H1 (cell line): Measurements from ENCODE around the gene PARG. TPM values are rescaled to one million over a fixed set of nuclear protein-coding genes. Genes with fewer than 3 reads are reported as not detected.

ENCODE experiments used
- CTCF ChIA-PET: fragments of 300-600 bp; sonication (Branson Sonifier 250); formaldehyde crosslinking; loops from one replicate; lab custom pipeline; 2021; ENCODE audit not compliant: partially characterized antibody; lab: Charles Lee
- POLR2A ChIA-PET: fragments of 300-600 bp; sonication (Branson Sonifier 250); formaldehyde crosslinking; loops from one replicate; lab custom pipeline; 2021; ENCODE audit warnings: inconsistent platforms; ENCODE audit not compliant: partially characterized antibody; lab: Charles Lee
- DNase-seq, 2 experiments: peaks; one replicate each; pipeline versions ENCODE4 v3.0.0 to v3.0.0-alpha.2; 2010 to 2022; ENCODE audit warnings: low spot score in 2 of 2, low read depth in 1 of 2, mixed read lengths in 1 of 2
- FAIRE-seq: peaks from 2 replicates; lab custom pipeline; 2011; peaks lifted over from hg19 to GRCh38; lab: Jason Lieb, UNC
- H2AFZ ChIP-seq: 2 replicates; pipeline ENCODE4 v1.8.1; 2012; ENCODE audit warnings: low read length, inconsistent platforms
- H2AK5ac ChIP-seq: 2 replicates; pipeline ENCODE4 v1.6.1; 2013; ENCODE audit warnings: low read depth, low read length
- H2BK120ac ChIP-seq: replicated peaks from 2 replicates; pipeline ENCODE3; 2013; ENCODE audit warnings: low read depth, low read length, inconsistent platforms
- H2BK12ac ChIP-seq: 2 replicates; pipeline ENCODE4 v1.6.1; 2013; ENCODE audit warnings: low read depth, low read length
- H2BK15ac ChIP-seq: 2 replicates; pipeline ENCODE4 v1.6.1; 2013; ENCODE audit warnings: low read length
- H2BK20ac ChIP-seq: 2 replicates; pipeline ENCODE4 v1.6.1; 2013; ENCODE audit warnings: low read length
- H2BK5ac ChIP-seq: 2 replicates; pipeline ENCODE4 v1.6.1; 2013; ENCODE audit warnings: low read depth, low read length
- H3K14ac ChIP-seq: 2 replicates; pipeline ENCODE4 v1.6.1; 2013; ENCODE audit warnings: inconsistent platforms; ENCODE audit not compliant: insufficient read length
- H3K18ac ChIP-seq: 2 replicates; pipeline ENCODE4 v1.6.1; 2013; ENCODE audit warnings: low read length; ENCODE audit errors: extremely low read depth
- H3K23ac ChIP-seq: 2 replicates; pipeline ENCODE4 v1.6.1; 2013; ENCODE audit warnings: inconsistent platforms; ENCODE audit not compliant: insufficient read length
- H3K23me2 ChIP-seq: 2 replicates; pipeline ENCODE4 v1.6.1; 2013; ENCODE audit warnings: low read depth, low read length
- H3K27ac ChIP-seq: 2 replicates; pipeline ENCODE4 v1.6.1; 2011; ENCODE audit warnings: low read depth, low read length, inconsistent platforms
- H3K27me3 ChIP-seq, 4 experiments: replicated peaks in 1 of 4; 1 replicate in 1 of 4; 2 replicates in 3 of 4; pipeline versions ENCODE4 v1.6.1 to v1.8.1; 2011 to 2013; ENCODE audit warnings: low read length in 3 of 4, mild to moderate bottlenecking in 3 of 4, inconsistent platforms in 2 of 4, mixed read lengths in 2 of 4, moderate library complexity in 1 of 4; ENCODE audit not compliant: control insufficient read depth in 3 of 4, insufficient read depth in 3 of 4; ENCODE audit errors: extremely low read depth in 1 of 4
- H3K36me3 ChIP-seq, 4 experiments: 2 replicates each; pipeline versions ENCODE4 v1.6.1 to v1.8.1; 2011 to 2013; ENCODE audit warnings: mild to moderate bottlenecking in 4 of 4, low read length in 3 of 4, moderate library complexity in 2 of 4, control low read depth in 1 of 4, inconsistent platforms in 1 of 4; ENCODE audit not compliant: insufficient read depth in 4 of 4, control insufficient read depth in 2 of 4
- H3K4ac ChIP-seq: replicated peaks from 2 replicates; pipeline ENCODE3; 2013; ENCODE audit warnings: low read length, low read depth, mixed read lengths, inconsistent platforms; ENCODE audit not compliant: insufficient read length
- H3K4me1 ChIP-seq, 4 experiments: replicated peaks in 1 of 4; 1 replicate in 1 of 4; 2 replicates in 3 of 4; pipeline versions ENCODE4 v1.6.1 to v1.8.1; 2011 to 2013; ENCODE audit warnings: low read length in 3 of 4, inconsistent platforms in 2 of 4, mixed read lengths in 1 of 4; ENCODE audit not compliant: insufficient read depth in 4 of 4, control insufficient read depth in 3 of 4
- H3K4me2 ChIP-seq, 2 experiments: 2 replicates each; pipeline versions ENCODE4 v1.6.1 to v1.8.1; 2011 to 2013; ENCODE audit warnings: low read depth in 2 of 2, low read length in 2 of 2, control low read depth in 1 of 2, inconsistent platforms in 1 of 2, mild to moderate bottlenecking in 1 of 2; ENCODE audit not compliant: insufficient read depth in 1 of 2
- H3K4me3 ChIP-seq, 4 experiments: fragments of 200-600, 300-600 bp in 1 of 4; sonication (generic), shearing (Covaris generic), sonication (Bioruptor Twin) in 1 of 4; 2 replicates each; pipeline versions ENCODE4 v1.5.1 to v1.8.1; 2011 to 2016; ENCODE audit warnings: low read length in 4 of 4, low read depth in 3 of 4, control low read depth in 2 of 4, inconsistent platforms in 2 of 4, mild to moderate bottlenecking in 2 of 4, mixed read lengths in 1 of 4, moderate library complexity in 1 of 4; ENCODE audit not compliant: insufficient read depth in 2 of 4; ENCODE audit errors: extremely low read depth in 1 of 4
- H3K56ac ChIP-seq: replicated peaks from 2 replicates; pipeline ENCODE3; 2013; ENCODE audit warnings: low read depth, mild to moderate bottlenecking, mixed read lengths, low read length, inconsistent platforms; ENCODE audit not compliant: insufficient read length
- H3K79me1 ChIP-seq: 2 replicates; pipeline ENCODE4 v1.6.1; 2013; ENCODE audit warnings: low read depth, low read length, control low read depth
- H3K79me2 ChIP-seq, 2 experiments: 2 replicates each; pipeline versions ENCODE4 v1.6.1 to v1.8.1; 2012 to 2013; ENCODE audit warnings: low read length in 2 of 2, mild to moderate bottlenecking in 2 of 2, inconsistent platforms in 1 of 2; ENCODE audit not compliant: insufficient read depth in 2 of 2, control insufficient read depth in 1 of 2
- H3K9ac ChIP-seq, 4 experiments: replicated peaks in 1 of 4; 1 replicate in 1 of 4; 2 replicates in 3 of 4; pipeline versions ENCODE4 v1.6.1 to v1.8.1; 2011 to 2013; ENCODE audit warnings: low read depth in 3 of 4, low read length in 3 of 4, control low read depth in 2 of 4, mild to moderate bottlenecking in 2 of 4, moderate library complexity in 2 of 4, inconsistent platforms in 1 of 4; ENCODE audit errors: extremely low read depth in 1 of 4
- H3K9me3 ChIP-seq, 2 experiments: 2 replicates each; pipeline versions ENCODE4 v1.6.1 to v1.8.1; 2012 to 2013; ENCODE audit warnings: mild to moderate bottlenecking in 2 of 2, moderate library complexity in 2 of 2, control low read depth in 1 of 2, inconsistent platforms in 1 of 2, low read depth in 1 of 2, low read length in 1 of 2, mixed read lengths in 1 of 2; ENCODE audit not compliant: insufficient read depth in 2 of 2
- H4K20me1 ChIP-seq, 2 experiments: replicated peaks in 1 of 2; 2 replicates each; pipeline versions ENCODE3 to v1.8.1; 2011 to 2013; ENCODE audit warnings: inconsistent platforms in 2 of 2, low read length in 2 of 2, mild to moderate bottlenecking in 1 of 2; ENCODE audit not compliant: insufficient read depth in 2 of 2, control insufficient read depth in 1 of 2
- H4K5ac ChIP-seq: 2 replicates; pipeline ENCODE4 v1.6.1; 2013; ENCODE audit warnings: low read length, low read depth, mixed read lengths, inconsistent platforms; ENCODE audit not compliant: insufficient read length
- H4K8ac ChIP-seq: 2 replicates; pipeline ENCODE4 v1.8.0; 2013; ENCODE audit warnings: mild to moderate bottlenecking, moderate library complexity, low read length, inconsistent platforms; ENCODE audit not compliant: insufficient read depth; ENCODE audit errors: extremely low read depth
- H4K91ac ChIP-seq: replicated peaks from 2 replicates; pipeline ENCODE3; 2013; ENCODE audit warnings: low read length, mixed read lengths, inconsistent platforms; ENCODE audit not compliant: insufficient read length
- JUND ChIP-seq: IDR thresholded peaks from 2 replicates; pipeline ENCODE4 v1.6.1; 2011; ENCODE audit warnings: mild to moderate bottlenecking, improper control_type of control experiment, low read length
- PHF8 ChIP-seq: fragments of 200-600 bp; sonication (generic); conservative IDR thresholded peaks from 2 replicates; pipeline ENCODE4 v1.7.1; 2012; ENCODE audit warnings: low read depth, mild to moderate bottlenecking, inconsistent platforms, low read length, moderate library complexity
- POLR2A ChIP-seq, 2 experiments: IDR thresholded peaks; 1 replicate in 1 of 2; 2 replicates in 1 of 2; pipeline ENCODE4 v1.6.1; 2011; ENCODE audit warnings: low read depth in 2 of 2, low read length in 2 of 2, mild to moderate bottlenecking in 2 of 2; ENCODE audit errors: control extremely low read depth in 1 of 2
- POU5F1 ChIP-seq: IDR thresholded peaks from 2 replicates; pipeline ENCODE4 v1.6.1; 2011; ENCODE audit warnings: low read depth, mild to moderate bottlenecking, low read length, moderate library complexity
- RXRA ChIP-seq: IDR thresholded peaks from 2 replicates; pipeline ENCODE4 v1.6.1; 2011; ENCODE audit warnings: low read depth, mild to moderate bottlenecking, low read length, moderate library complexity; ENCODE audit not compliant: insufficient read depth
- SIRT6 ChIP-seq: IDR thresholded peaks from one replicate; pipeline ENCODE4 v1.7.1; 2012; ENCODE audit warnings: low read length, inconsistent platforms
- TBP ChIP-seq: IDR thresholded peaks from 2 replicates; pipeline ENCODE4 v1.6.1; 2011; ENCODE audit warnings: low read depth, low read length, improper control_type of control experiment
- WGBS, 2 experiments: shearing (Covaris generic) in 1 of 2; methylation state at CpG; one replicate each; pipeline versions ENCODE4 v1.1.6 to v1.1.7; 2013 to 2015; ENCODE audit warnings: low lambda C conversion rate in 2 of 2, mixed read lengths in 2 of 2, inconsistent platforms in 1 of 2, low coverage in 1 of 2, missing lambda C conversion rate in 1 of 2; ENCODE audit not compliant: insufficient replicate concordance in 2 of 2, insufficient coverage in 1 of 2, insufficient read length in 1 of 2; ENCODE audit errors: extremely low coverage in 1 of 2, missing lambda C conversion rate in 1 of 2; 5-methylcytosine and 5-hydroxymethylcytosine counted together
- polyA plus RNA-seq, 7 experiments: library from polyadenylated mRNA; depleted of rRNA in 3 of 7; stranded (reverse) in 5 of 7; unstranded in 2 of 7; fragments of >200 nt in 5 of 7; fragments of 200-250 nt in 2 of 7; gene quantifications; 1 replicate in 5 of 7; 2 replicates in 1 of 7; 4 replicates in 1 of 7; pipeline versions ENCODE4 v1.2.1 to v1.2.3, GENCODE V29; 2011 to 2013; ENCODE audit warnings: missing spikeins in 2 of 7, mixed read lengths in 2 of 7
- total RNA-seq: library from RNA; stranded (reverse); fragmentation: NEBNext Ultra II Directional; extraction: Animal tissue kit (Norgen Biotek cat#: 25700); gene quantifications from 2 replicates; pipeline ENCODE4 v1.2.1, GENCODE V29; 2021
- TF ChIP-seq, protein P1 (sequence below), 3 experiments: IDR thresholded peaks; 1 replicate in 2 of 3; 2 replicates in 1 of 3; pipeline versions ENCODE4 v1.5.1 to v1.6.1; 2011; ENCODE audit warnings: low read length in 3 of 3, mild to moderate bottlenecking in 3 of 3, inconsistent platforms in 2 of 3, low read depth in 1 of 3, moderate library complexity in 1 of 3; ENCODE audit not compliant: insufficient read depth in 1 of 3; ENCODE audit errors: control extremely low read depth in 1 of 3

The PARG gene
- total and polyA plus RNA-seq, 2 of the 8 experiments (the other 6 are each of a cell fraction or from before 2014, with no cell fraction given), result 13.3 to 56.2 TPM

DNA sequence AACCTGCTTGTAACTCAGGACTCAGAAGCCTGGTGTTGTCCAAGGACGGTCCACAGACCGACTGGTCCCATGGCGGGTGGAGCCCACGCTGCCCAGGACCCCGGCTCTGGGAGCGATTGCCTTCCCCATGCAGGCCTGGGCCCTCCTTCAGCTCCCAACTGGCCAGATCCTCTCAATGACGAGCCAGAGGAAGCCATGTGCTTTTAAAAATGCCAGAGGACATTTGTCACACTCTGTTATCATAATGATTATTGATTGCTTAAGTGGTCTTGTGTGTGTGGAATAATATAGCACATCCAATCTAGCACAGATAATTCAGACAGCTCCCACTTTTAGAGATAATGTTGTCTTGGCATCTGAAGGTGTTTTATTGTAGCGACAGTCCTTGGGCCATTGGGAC, 157.1 kb downstream of the PARG start:
- no peak overlapping the region for H3K4me3 ChIP-seq
- no peak overlapping the region for H3K4me2 ChIP-seq
- H2AFZ ChIP-seq, result 0 out of 2 replicates have a peak overlapping the region, but pooled peaks have one; percentile 17
- WGBS, 2 experiments, result 93% methylated on average over 8 of the region's 8 CpGs; no CpG with 5 or more reads in 1 of the 2 experiments
- ChIA-PET CTCF (interaction anchor here (0.8 to 1.4 kb wide), 5 partner anchors 13 to 85 kb away, joined by 3 to 6 read pairs (median 3); no protein-coding TSS in a partner anchor), POLR2A (no interaction called here)
- no peak overlapping the region for H3K9ac ChIP-seq
- H4K8ac ChIP-seq, result peak overlapping the region; percentile 68; the same call in 1 of the 2 replicates
- no peak overlapping the region for H3K56ac ChIP-seq
- no peak overlapping the region for H2BK120ac ChIP-seq
- H2BK12ac ChIP-seq, result no peak overlapping the region
- H3K79me2 ChIP-seq, result no peaks in the 10 kb centered on the region
- H2BK5ac ChIP-seq, result no peak overlapping the region
- H3K9me3 ChIP-seq, result no peaks in the 10 kb centered on the region
- no peaks in the 10 kb centered on the region for H3K36me3 ChIP-seq
- H3K14ac ChIP-seq, result no peak overlapping the region
- H4K5ac ChIP-seq, result no peak overlapping the region
- no peak overlapping the region for H3K4ac ChIP-seq
- no peak for TF ChIP-seq PHF8
- TF ChIP-seq POU5F1, result no peak
- no peak for TF ChIP-seq SIRT6
- no peak for TF ChIP-seq JUND
- no peak for TF ChIP-seq TBP
- TF ChIP-seq RXRA, result no peak
- TF ChIP-seq, protein P1, sequence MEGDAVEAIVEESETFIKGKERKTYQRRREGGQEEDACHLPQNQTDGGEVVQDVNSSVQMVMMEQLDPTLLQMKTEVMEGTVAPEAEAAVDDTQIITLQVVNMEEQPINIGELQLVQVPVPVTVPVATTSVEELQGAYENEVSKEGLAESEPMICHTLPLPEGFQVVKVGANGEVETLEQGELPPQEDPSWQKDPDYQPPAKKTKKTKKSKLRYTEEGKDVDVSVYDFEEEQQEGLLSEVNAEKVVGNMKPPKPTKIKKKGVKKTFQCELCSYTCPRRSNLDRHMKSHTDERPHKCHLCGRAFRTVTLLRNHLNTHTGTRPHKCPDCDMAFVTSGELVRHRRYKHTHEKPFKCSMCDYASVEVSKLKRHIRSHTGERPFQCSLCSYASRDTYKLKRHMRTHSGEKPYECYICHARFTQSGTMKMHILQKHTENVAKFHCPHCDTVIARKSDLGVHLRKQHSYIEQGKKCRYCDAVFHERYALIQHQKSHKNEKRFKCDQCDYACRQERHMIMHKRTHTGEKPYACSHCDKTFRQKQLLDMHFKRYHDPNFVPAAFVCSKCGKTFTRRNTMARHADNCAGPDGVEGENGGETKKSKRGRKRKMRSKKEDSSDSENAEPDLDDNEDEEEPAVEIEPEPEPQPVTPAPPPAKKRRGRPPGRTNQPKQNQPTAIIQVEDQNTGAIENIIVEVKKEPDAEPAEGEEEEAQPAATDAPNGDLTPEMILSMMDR (IDR thresholded peaks at IDR 0.05; ENCODE audit: control extremely low read depth in 1 of 3, insufficient read depth in 1 of 3, low read depth in 1 of 3, low read length in 3 of 3), result no peak
- no peak for TF ChIP-seq POLR2A (IDR thresholded peaks at IDR 0.05; ENCODE audit: control extremely low read depth in 1 of 2, low read depth in 2 of 2, low read length in 2 of 2)
- no peak overlapping the region for H3K23ac ChIP-seq
- no peak overlapping the region for H2AK5ac ChIP-seq
- no peaks in the 10 kb centered on the region for H4K20me1 ChIP-seq
- no peak overlapping the region for H4K91ac ChIP-seq
- DNase-seq, result no peak
- no peaks in the 10 kb centered on the region for H3K79me1 ChIP-seq
- FAIRE-seq, result no peak
- H3K27me3 ChIP-seq, result no peaks in the 10 kb centered on the region
- H2BK20ac ChIP-seq, result no peak overlapping the region
- H3K23me2 ChIP-seq, result no peaks in the 10 kb centered on the region
- no peak overlapping the region for H3K27ac ChIP-seq
- no peak overlapping the region for H3K18ac ChIP-seq
- H3K4me1 ChIP-seq, result peaks cover 0 to 4% (median 3%) of the 10 kb centered on the region in 4 experiments; a peak in 2 of 7 replicates
- H2BK15ac ChIP-seq, result no peak overlapping the region
